NCI-H1048 (cell line): ENCODE results near the gene STARD13.
"Not testable (repeated sequence)": the region's sequence is repeated elsewhere in the genome, so short reads cannot be mapped to it uniquely, and the experiment has no call there.

Experiments
- DNase-seq: peaks from one replicate; lab custom pipeline; 2025; lab: John Stamatoyannopoulos, UW

STARD13 gene

GRCh38 chr13:33178209-33178840 is 107.2 kb downstream of the STARD13 start:
- DNase-seq: no peak

GRCh38 chr13:33177340-33178208 is 108.0 kb downstream of the STARD13 start:
- not testable (repeated sequence) for DNase-seq

- no peak for DNase-seq
Observed at GRCh38 chr13:33176526-33176925, 109.0 kb downstream of the STARD13 start.

- no peak for DNase-seq
Observed at GRCh38 chr13:33175991-33176390, 109.6 kb downstream of the STARD13 start.

GRCh38 chr13:33174931-33175330 is 110.6 kb downstream of the STARD13 start:
- DNase-seq: no peak

GRCh38 chr13:33174491-33174890 is 111.1 kb downstream of the STARD13 start:
- no peak for DNase-seq

- DNase-seq: no peak
Observed at GRCh38 chr13:33172911-33173310, 112.6 kb downstream of the STARD13 start.

GRCh38 chr13:33172400-33172799 is 113.2 kb downstream of the STARD13 start:
- DNase-seq: no peak

- no peak for DNase-seq
Observed at GRCh38 chr13:33169273-33169980, 116.1 kb downstream of the STARD13 start.

- DNase-seq: no peak
Observed at GRCh38 chr13:33168321-33168960, 117.1 kb downstream of the STARD13 start.

GRCh38 chr13:33167491-33167890 is 118.1 kb downstream of the STARD13 start:
- peak; percentile 1 for DNase-seq

GRCh38 chr13:33165787-33166186 is 119.8 kb downstream of the STARD13 start:
- DNase-seq: no peak

- no peak for DNase-seq
Observed at GRCh38 chr13:33164331-33164730, 121.2 kb downstream of the STARD13 start.

GRCh38 chr13:33162725-33163124 is 122.8 kb downstream of the STARD13 start:
- not testable (repeated sequence) for DNase-seq

- no peak for DNase-seq
Observed at GRCh38 chr13:33158816-33159215, 126.7 kb downstream of the STARD13 start.

GRCh38 chr13:33158271-33158670 is 127.3 kb downstream of the STARD13 start:
- no peak for DNase-seq

GRCh38 chr13:33154911-33155310 is 130.6 kb downstream of the STARD13 start:
- no peak for DNase-seq

GRCh38 chr13:33153421-33154404 is 131.8 kb downstream of the STARD13 start:
- DNase-seq: no peak

- no peak for DNase-seq
Observed at GRCh38 chr13:33152389-33152788, 133.2 kb downstream of the STARD13 start.

GRCh38 chr13:33150662-33151061 is 134.9 kb downstream of the STARD13 start:
- no peak for DNase-seq

- DNase-seq: no peak
Observed at GRCh38 chr13:33150126-33150525, 135.4 kb downstream of the STARD13 start.
